ENCODE results near the gene GNL1.

The GNL1 gene, protein sequence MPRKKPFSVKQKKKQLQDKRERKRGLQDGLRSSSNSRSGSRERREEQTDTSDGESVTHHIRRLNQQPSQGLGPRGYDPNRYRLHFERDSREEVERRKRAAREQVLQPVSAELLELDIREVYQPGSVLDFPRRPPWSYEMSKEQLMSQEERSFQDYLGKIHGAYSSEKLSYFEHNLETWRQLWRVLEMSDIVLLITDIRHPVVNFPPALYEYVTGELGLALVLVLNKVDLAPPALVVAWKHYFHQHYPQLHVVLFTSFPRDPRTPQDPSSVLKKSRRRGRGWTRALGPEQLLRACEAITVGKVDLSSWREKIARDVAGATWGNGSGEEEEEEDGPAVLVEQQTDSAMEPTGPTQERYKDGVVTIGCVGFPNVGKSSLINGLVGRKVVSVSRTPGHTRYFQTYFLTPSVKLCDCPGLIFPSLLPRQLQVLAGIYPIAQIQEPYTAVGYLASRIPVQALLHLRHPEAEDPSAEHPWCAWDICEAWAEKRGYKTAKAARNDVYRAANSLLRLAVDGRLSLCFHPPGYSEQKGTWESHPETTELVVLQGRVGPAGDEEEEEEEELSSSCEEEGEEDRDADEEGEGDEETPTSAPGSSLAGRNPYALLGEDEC

GRCh38 chr6:30556066-30556905 lies at the start of gene GNL1:
GNL1 (minus strand) TSS chr6:30556489; CDS start chr6:30556203, 286 bp downstream.
- DNase-seq (ENCODE audit: low spot score) = peak; percentile 91

GRCh38 chr6:30603961-30604360 lies 47.7 kb upstream of the GNL1 start:
- no peak for DNase-seq (ENCODE audit: low spot score)

- no peak for DNase-seq (ENCODE audit: low spot score)
Measured at GRCh38 chr6:30601815-30602641, 45.7 kb upstream of the GNL1 start.

DNA sequence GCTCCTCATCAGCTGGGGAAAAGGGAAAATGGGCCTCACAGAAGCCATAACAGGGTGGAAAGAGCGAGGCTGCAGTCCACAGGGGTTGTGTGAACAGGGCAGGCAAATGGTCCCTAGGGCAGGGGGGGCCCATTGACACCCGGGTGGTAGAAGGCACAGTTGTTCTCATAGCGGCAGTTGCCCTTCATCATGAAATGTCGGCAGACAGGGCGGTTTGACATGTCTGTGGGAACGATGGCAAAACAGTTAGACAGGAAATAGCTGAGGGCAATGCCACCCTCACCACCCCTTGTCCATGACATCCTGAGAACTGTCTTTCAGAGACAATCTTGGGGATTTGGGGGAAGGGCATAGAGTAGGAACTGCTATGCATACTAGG lies 45.1 kb upstream of the GNL1 start:
- DNase-seq (ENCODE audit: low spot score) = no peak

GRCh38 chr6:30600451-30600961 lies 44.2 kb upstream of the GNL1 start:
- no peak for DNase-seq (ENCODE audit: low spot score)

GRCh38 chr6:30599625-30600324 lies 43.5 kb upstream of the GNL1 start:
- no peak for DNase-seq (ENCODE audit: low spot score)

- no peak for DNase-seq (ENCODE audit: low spot score)
Measured at GRCh38 chr6:30598912-30599624, 42.8 kb upstream of the GNL1 start.

DNA sequence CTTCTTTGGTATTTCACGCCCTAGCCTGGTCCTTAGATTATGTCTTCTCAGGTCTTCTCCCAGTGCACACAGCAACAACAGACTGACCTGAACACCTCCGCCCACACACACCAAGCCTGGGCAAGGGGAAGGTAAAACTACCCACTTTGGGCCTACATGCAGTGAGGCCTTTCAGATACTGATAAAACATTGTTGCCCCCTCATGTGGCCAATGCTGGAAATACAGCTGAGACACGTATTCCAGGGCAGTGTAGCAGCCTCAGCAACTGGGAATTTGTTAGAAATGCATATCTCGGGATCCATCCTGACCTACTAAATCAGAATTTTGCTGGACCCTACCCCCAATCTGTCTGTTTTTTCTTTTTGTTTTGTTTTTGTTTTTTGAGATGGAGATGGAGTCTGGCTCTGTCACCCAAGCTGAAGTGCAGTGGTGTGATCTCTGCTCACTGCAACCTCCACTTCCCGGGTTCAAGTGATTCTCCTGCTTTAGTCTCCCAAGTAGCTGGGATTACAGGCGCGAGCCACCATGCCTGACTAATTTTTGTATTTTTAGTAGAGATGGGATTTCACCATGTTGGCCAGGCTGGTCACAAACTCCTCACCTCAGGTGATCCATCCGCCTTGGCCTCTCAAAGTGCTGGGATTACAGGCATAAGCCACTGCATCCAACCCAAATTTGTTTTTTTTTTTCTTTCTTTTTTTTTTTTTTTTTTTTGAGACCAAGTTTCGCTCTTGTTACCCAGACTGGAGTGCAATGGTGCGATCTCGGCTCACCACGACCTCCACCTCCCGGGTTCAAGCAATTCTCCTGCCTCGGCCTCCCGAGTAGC lies 41.2 kb upstream of the GNL1 start:
- DNase-seq (ENCODE audit: low spot score) = peak; percentile 82

DNA sequence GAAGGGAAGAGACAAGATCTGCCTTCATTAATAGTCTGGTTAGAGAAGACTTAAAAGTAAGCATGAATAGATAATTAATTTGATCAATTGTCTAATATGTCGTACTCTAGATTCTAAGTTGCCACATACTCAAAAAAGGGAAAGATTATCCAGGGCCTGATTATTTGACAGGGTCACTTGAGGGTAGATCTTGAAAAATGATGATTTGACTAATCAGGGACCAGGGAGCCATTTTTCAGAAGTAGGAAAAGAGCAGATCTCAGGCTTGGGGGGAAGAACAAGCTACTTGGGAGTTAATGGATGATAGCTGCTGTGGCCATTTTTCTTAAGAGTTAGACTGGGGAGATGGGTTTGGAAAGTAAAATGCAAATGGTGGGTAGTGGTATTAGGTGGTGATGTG lies 36.0 kb upstream of the GNL1 start:
- DNase-seq (ENCODE audit: low spot score) = no peak

- peak; percentile 52 for DNase-seq (ENCODE audit: low spot score)
Measured at GRCh38 chr6:30591008-30591407, 34.7 kb upstream of the GNL1 start.

DNA sequence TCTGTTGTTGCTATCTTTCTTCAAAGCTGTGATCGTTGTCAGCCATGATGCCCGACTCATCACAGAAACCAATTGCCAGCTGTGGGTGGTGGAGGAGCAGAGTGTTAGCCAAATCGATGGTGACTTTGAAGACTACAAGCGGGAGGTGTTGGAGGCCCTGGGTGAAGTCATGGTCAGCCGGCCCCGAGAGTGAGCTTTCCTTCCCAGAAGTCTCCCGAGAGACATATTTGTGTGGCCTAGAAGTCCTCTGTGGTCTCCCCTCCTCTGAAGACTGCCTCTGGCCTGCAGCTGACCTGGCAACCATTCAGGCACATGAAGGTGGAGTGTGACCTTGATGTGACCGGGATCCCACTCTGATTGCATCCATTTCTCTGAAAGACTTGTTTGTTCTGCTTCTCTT lies 34.2 kb upstream of the GNL1 start:
- no peak for DNase-seq (ENCODE audit: low spot score)

DNA sequence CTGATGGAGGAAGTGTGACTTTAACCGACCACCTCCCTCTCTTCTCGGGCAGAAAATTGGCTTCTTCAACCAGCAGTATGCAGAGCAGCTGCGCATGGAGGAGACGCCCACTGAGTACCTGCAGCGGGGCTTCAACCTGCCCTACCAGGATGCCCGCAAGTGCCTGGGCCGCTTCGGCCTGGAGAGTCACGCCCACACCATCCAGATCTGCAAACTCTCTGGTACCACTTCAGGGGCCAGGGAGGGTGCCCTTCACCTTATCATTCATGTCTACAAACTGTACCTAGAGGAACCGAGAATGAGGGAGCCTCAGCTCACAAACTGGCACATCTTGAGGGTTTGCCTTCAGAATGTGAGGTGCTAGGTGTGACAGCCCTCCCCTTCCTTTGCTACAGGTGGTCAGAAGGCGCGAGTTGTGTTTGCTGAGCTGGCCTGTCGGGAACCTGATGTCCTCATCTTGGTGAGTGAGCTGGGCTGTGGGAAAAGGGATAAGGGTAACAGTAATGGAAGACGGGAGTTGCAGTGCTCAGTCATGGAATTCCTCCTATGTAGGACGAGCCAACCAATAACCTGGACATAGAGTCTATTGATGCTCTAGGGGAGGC lies 33.6 kb upstream of the GNL1 start:
- no peak for DNase-seq (ENCODE audit: low spot score)

- no peak for DNase-seq (ENCODE audit: low spot score)
Measured at GRCh38 chr6:30583921-30584320, 27.6 kb upstream of the GNL1 start.

- no peak for DNase-seq (ENCODE audit: low spot score)
Measured at GRCh38 chr6:30578051-30578450, 21.8 kb upstream of the GNL1 start.

- no peak for DNase-seq (ENCODE audit: low spot score)
Measured at GRCh38 chr6:30573113-30573512, 16.8 kb upstream of the GNL1 start.

DNA sequence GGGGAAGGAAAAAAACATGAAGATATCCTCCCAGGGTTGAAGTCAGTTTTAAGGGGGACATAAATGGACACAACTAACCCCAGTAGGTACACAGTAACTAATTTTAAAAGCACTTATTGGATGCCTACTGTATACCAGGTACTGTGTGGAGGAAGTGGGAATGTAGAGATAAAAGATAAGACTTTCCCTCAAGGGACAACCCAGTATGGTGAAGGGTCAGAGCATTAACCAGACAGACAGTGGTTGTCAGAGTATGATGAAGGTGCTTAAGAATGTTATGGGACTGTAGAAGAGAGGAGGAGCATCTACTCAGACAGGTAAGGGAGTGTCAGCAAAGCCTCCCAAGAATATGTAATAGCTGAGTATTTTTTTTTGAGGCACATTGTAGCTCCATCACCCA lies 15.9 kb upstream of the GNL1 start:
- no peak for DNase-seq (ENCODE audit: low spot score)

GRCh38 chr6:30571762-30572082 lies 15.4 kb upstream of the GNL1 start:
- DNase-seq (ENCODE audit: low spot score) = no peak

- DNase-seq (ENCODE audit: low spot score) = peak; percentile 99
Measured at GRCh38 chr6:30571075-30571761, 14.9 kb upstream of the GNL1 start, which contains the start of gene ABCF1. ABCF1 (plus strand) TSS chr6:30571442; CDS start chr6:30571488, 46 bp downstream.

- DNase-seq (ENCODE audit: low spot score) = peak; percentile 30
Measured at GRCh38 chr6:30570740-30571074, 14.4 kb upstream of the GNL1 start.
